Measurements from ENCODE around the gene PHACTR1.

DNA sequence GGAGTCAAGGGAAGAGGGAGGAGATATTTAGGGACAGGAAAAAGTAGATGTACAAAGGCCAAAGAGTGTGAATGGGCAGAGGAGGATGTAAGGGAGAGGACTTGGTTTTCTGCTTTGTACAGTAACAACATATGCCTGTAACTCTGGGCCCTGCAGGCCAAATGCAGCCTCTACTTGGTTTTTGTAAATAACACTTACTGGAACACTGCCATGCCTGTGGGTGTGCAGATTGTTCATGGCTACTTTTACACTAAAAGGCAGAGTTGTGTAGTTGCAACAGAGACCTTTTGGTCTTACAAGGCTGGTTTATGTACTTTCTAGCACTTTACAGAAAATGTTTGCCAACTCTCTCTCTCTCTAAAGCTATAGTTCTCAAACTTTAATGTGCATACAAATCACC is 157.1 kb downstream of the PHACTR1 start:
- TF ChIP-seq, protein P1, sequence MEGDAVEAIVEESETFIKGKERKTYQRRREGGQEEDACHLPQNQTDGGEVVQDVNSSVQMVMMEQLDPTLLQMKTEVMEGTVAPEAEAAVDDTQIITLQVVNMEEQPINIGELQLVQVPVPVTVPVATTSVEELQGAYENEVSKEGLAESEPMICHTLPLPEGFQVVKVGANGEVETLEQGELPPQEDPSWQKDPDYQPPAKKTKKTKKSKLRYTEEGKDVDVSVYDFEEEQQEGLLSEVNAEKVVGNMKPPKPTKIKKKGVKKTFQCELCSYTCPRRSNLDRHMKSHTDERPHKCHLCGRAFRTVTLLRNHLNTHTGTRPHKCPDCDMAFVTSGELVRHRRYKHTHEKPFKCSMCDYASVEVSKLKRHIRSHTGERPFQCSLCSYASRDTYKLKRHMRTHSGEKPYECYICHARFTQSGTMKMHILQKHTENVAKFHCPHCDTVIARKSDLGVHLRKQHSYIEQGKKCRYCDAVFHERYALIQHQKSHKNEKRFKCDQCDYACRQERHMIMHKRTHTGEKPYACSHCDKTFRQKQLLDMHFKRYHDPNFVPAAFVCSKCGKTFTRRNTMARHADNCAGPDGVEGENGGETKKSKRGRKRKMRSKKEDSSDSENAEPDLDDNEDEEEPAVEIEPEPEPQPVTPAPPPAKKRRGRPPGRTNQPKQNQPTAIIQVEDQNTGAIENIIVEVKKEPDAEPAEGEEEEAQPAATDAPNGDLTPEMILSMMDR (IDR thresholded peaks at IDR 0.05), result no peak
- TF ChIP-seq POLR2A (IDR thresholded peaks at IDR 0.05), result no peak
